SKM-1 treated with dmso at 0.1 percent for 144 hours (cell line): Measurements from ENCODE around the gene PRB3.

Experiments
- DNase-seq: peaks from one replicate; lab custom pipeline; 2025; ENCODE audit not compliant: unreplicated experiment; lab: John Stamatoyannopoulos, UW

Gene PRB3

DNA sequence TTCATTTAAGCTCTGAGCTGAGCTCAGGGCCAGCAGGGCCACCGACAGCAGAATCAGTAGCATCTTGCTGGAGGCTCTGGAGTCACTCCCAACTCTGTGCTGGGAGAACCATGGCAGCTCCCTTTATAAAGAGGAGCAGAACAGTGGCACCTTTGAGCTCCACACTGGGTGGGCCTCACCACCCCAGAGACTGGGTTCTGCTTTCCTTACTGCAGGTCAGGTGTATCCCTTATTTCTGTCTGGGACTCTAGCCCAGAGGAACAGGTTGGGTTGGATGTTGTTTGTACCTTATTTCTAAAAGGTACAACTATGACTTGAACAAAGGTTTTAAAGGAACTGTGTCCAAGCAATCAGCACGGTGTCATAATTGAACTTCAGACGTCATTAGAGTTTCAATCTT, at the start of gene PRB3:
Gene PRB3 (minus strand): TSS at position 101 of the 400 bp plus-strand sequence. CDS start 38 bp downstream, at position 63.
- no peak for DNase-seq

- DNase-seq = no peak
Measured at GRCh38 chr12:11310336-11310735, 40.8 kb upstream of the PRB3 start, which contains the start of gene PRB4. PRB4 (minus strand) TSS chr12:11310436; CDS start chr12:11310398, 38 bp downstream.

DNA sequence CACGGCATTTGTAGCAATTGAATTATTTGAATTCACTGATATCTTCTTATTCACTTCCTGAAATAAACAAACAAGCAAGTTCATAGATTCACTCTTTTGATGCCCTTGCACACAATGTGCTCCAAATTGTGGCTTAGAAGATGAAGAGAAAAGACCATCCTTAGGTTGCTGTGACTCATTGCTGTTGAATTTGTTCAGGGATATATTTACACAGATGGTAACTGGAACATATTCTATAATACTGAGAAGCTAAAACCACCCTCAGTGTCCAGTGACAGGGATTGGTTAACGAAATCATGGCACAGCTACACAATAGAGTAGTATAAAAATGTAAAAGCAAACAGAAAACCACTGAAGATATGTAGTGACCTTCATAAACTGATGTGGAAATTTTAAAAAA, 37.6 kb upstream of the PRB3 start:
- DNase-seq = no peak

DNA sequence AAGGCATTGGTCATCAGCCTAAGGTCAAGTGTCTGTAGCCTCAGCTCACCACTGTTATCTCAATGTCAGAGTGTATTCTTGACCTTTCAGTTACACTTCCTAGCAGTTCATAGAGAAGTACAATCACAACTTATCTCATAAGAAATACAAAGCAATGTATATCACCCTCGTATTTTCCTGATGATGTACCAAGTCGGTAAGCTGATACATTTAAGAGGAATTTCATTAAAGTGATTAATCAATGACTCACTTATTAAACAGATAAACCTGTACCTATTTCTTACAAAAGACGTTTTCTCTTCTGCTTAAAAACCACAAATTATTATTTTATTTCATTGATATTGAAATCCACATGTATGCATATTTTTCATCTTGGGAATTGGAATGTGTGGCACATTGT, 3.9 kb upstream of the PRB3 start:
- no peak for DNase-seq

DNA sequence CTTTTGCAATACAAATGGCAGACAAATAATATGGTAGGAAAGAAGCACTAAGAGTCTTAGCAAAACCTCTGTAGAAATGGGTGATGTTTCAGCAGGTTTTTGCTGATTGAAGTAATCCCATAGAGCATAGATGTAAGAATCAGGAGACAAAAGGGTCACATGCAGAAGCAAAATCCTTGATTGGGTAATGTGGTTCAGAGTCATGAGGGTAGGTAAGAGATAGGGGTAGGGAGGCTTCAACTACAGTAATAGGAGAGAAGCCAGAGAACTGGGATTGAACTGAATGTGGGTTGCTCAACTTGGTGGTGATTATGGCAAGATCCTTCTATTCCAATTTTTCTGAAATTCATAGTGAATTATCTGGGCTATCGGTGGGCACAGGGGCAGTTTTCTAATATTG, 5.0 kb downstream of the PRB3 start:
- DNase-seq = no peak

GRCh38 chr12:11246489-11246888, 23.0 kb downstream of the PRB3 start:
- no peak for DNase-seq

DNA sequence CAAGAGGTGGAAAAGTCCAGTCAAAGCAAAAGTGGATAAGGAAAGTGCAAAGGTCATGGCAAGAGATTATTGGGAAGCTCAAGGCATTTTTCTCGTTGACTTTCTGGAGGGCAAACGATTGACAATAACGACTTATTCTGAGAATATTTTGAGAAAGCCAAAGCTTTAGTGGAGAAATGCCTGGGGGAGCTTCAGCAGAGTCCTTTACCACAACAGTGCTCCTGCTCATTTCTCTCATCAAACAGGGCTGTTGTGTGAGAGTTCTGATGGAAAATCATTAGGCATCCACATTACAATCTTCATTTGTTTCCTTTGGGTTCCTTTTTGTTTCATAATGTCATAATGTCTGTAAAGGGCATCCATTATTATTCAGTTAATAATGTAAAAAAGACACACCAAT, 26.9 kb downstream of the PRB3 start:
- DNase-seq = no peak

- no peak for DNase-seq
Measured at GRCh38 chr12:11240348-11240930, 29.1 kb downstream of the PRB3 start.

DNA sequence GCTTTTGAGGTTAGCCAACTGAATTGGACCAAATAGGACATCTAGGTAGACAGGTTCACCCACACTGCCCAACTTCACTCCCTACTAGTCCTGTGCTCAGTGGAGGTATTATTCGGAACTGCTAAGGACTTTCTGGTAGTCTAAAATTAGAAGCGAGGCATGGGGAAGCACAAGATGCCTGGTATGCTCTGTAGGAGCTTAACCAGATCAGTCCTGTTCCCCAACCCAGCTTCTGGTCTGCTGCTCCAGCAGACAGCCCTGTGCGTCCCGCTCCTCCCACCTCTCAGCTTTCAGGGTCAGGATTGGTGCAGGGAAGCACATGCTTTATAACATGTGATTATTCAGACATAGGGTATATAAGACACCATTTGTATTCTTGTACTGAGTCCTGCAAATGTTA, 31.2 kb downstream of the PRB3 start:
- DNase-seq = no peak

- no peak for DNase-seq
Measured at GRCh38 chr12:11233532-11233931, 36.0 kb downstream of the PRB3 start.

- peak; percentile 5 for DNase-seq
Measured at GRCh38 chr12:11228296-11228879, 41.1 kb downstream of the PRB3 start.

- no peak for DNase-seq
Measured at GRCh38 chr12:11227373-11227772, 42.1 kb downstream of the PRB3 start.
